Activated CD4-positive, CD25-positive, alpha-beta regulatory T cell (primary cell): Measurements from ENCODE around the gene CDK15.
"Not testable (repeated sequence)": the region's sequence is repeated elsewhere in the genome, so short reads cannot be mapped to it uniquely, and the experiment has no call there.

Source experiments
- DNase-seq, 4 experiments: peaks; one replicate each; lab custom pipeline; 2025; lab: John Stamatoyannopoulos, UW

Gene CDK15

DNA sequence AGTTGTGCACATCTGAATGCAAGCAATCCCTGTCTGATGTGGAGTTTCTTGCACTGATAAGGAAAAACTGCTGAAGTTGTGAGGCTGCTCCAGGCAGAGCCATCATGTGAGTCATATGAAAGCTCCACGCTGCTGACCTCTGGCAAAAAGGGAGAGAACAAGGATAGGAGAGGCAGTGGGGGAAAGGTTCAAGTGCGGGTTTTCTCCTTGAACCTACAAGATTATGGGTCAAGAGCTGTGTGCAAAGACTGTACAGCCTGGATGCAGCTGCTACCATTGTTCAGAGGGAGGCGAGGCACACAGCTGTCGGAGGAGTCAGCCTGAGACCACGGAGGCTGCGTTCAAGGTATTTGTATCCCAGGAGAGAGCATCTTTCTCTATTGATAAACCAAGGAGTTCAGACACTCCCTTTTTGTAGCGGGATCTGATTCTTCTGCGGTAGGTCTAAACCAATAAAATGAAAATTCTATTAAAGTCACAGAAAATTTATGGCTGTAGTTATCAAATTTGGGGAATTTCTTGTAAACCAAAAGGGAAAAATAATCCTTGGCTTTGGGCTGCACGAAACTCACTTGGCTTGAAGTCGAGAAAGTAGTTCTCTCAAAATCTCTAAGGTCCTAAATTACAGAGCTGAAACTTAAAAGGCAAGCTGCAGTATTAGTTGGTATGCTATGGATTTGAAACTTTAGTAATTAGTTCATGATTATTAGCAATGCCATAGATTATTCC, at the start of gene CDK15:
Gene CDK15 (plus strand): TSS at position 96 of the 729 bp plus-strand sequence. CDS start 128 bp downstream, at position 224.
- DNase-seq = no peak

DNA sequence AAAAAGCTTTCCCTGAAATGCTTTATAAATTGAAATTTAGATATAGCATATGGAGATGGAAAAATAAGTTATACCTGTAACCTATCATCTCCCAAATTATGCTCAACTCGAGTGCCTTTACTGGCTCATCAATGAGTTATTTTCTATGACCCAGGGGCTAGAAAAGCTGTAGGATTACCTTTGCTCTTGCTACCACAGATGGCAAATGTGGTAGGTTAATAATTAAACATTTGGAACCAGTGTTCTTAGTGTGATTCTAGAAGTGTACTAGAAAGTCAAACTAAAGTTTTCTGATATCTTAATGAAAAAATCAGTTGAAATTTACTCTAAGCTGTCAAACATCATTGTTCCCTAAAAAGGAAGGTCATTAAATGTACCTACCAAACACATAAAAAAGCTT, 48.1 kb upstream of the CDK15 start:
- no peak for DNase-seq

DNA sequence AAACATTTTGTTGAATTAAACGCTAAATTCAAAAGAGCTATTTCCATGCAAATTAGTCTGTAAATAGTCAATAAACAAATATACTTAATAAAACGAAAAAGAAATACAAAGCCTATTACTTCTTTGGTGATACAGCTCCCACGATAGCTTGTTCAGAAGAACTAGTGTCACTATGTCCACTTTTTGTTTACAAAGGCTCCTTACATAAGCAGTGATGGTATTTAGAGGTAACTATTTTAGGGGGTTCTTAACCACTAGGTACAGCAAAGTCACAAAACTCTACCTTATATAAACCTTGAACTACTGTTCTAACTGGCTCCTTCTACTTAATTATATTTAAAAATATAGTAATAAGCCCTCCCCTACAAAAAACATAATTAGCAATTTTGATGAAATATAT, 47.5 kb upstream of the CDK15 start:
- no peak for DNase-seq

DNA sequence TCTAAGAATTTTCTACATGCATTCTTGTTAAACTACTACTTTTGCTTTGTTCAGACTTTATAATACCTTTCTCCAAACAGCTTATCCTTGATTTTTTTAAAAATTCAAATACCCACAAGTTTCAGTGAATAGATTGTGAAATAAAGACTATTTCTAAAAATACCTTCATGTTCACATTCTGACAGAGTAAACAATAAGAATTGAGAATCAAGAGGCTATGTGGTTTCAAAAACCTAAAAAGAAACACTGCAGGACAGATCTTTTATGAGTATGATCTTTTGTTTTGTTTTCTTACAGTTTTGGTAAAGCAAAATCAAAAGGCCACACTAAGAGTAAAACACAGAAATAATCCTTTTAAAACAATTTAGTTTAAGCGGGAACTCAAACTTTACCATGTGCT, 46.8 kb upstream of the CDK15 start:
- no peak for DNase-seq

DNA sequence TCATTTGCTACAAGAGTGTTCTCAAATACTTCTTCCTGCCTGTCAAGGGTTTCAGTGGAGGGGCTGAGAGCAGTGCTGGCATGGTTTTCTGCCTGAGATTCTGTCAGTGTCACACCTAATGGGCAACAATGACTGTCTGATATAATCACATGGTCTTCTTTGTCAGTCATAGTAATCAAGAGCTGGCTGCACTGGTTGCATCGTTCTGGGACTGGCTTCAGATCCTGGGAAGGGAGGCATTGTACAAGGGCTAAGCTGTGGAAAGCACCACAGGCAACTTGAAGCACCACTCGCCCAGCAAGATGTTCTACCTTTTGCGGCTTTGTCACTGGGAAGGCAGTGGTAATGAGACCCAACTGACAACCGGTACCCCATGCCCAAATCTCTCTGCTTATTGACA, 45.2 kb upstream of the CDK15 start:
- no peak for DNase-seq

DNA sequence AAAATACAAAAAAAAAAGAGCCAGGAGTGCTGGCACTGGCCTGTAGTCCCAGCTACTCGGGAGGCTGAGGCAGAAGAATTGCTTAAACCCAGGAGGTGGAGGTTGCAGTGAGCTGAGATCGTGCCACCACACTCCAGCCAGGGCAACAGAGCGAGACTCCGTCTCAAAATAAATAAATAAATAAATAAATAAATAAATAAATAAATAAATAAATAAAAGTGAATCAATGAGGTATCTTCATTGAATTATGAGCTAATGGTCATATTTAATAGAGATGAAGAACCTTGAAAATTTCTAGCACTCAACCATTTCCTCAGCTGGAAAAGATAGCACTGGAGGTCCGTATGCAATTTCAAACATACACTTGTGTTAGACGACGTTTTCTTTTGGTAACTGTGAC, 41.9 kb upstream of the CDK15 start:
- DNase-seq = not testable (repeated sequence)

DNA sequence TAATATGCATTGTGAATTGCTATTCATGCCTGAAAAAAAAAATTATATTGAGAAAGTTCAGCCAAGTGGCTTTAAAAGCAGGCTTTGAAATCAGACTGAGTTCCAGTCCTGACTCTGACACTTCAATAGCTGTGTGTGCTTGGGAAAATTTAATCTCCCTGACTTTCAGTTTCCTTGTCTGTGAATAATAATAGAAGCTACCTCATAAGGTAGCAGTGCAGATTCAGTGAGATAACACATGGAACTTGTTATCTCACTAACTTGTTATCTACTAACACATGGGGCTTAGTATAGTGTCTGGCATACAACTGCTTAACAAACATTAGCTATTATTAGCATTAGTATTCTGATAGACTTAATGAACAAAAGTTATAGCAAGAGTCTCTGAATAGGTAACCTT, 40.5 kb upstream of the CDK15 start:
- no peak for DNase-seq

DNA sequence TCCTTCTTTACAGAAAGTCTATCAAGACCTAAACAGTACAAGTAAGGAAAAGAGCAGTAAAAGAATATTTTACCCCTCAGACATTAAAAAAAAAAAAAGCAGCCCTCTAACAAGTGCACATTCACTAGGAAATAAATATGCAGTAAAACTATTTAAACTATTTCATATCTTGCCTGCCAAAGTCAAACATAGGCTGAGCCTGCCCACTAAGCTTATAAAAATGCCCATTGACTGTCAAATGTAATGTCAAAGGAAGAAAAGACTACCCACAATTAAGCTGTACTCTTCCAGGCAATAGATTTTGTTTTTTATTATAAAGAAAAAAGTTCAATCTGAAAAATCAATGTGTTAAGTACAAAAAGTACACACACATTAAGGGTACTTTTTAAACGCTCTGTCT, 37.4 kb upstream of the CDK15 start:
- DNase-seq = no peak

DNA sequence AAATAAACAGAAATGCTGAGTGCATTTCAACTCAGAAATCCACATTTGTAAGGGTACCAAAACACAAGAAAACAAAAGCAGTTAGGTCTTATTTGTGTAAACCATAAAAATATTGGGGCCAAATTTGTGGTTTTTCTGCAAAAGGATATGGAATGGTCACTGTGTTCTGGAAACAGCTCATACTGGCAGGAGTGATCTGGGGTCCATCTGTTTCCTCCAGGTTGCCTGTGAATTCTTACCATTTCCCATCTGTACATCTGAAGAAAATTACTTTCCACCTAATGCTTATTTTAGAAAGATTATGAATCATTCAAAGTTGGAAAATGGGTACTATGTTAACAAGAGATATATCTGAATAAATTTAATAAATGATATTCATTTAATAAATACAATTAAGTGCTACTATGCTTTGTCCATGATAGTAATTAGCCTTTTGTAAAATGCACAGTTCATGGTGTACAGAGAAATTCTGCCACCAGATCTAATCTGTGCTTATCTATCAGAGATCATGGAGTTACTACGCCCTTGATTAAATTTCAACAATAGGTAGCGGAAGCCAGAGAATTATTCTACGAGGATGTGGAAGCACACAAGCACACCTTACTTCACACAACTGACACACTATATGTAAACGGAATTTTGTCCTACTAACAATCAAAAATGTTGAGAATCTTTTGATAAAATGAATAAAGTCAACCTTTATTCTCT, 36.5 kb upstream of the CDK15 start:
- no peak for DNase-seq

DNA sequence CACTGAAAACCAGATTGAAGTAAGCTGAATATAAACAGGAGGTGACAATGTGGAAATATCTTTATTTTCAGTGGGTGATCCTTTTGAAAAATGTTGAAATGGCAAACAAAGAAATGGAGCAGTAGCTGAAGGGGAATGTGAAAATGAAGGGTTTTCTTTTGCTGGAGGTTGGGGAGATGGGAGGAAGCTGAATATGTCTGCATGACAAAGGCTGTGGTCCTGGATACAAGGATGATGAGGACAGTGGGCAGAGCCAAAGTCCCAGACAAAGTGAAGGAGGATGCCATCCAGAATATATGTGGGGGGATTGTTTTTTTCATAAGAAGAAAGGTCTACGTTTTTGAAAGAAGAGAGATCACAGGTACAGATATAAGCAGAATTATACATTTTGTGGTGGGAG, 32.3 kb upstream of the CDK15 start:
- DNase-seq = no peak

DNA sequence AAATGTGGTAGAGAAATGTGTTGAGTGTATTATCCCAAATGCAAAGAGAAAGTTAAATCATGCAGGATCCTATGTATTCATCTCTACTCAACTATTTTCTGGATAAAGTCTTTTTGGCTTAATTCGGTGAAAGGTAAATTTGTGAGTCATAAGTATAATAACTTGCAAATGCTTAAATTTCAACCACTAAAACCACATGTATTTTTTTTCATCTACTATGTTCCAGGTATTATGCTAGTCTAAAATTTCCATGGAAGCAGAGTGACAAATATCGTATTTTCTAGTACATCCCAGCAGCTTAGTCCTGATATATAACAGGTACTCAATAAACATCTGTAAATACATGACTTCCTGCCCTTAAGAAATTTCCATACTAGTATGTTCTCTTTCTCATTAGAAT, 31.8 kb upstream of the CDK15 start:
- no peak for DNase-seq

DNA sequence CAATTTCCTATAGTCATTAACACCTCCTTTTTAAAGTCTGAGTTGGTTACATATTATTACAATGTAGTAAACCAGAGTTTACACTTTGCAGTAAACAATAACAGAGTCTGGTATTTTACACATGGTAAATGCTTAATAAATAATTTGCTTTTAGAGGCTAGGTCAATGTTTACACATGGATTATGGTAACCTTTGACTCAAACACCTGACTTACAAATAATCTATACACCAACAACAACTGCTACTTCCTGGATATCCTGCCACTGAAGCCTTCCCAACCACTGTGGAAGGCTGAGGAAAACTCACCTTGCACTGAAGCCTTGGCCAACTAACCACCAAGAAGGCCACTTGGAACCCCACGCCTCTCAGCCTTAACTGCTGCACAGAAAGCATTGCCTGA, 31.0 kb upstream of the CDK15 start:
- DNase-seq = no peak

DNA sequence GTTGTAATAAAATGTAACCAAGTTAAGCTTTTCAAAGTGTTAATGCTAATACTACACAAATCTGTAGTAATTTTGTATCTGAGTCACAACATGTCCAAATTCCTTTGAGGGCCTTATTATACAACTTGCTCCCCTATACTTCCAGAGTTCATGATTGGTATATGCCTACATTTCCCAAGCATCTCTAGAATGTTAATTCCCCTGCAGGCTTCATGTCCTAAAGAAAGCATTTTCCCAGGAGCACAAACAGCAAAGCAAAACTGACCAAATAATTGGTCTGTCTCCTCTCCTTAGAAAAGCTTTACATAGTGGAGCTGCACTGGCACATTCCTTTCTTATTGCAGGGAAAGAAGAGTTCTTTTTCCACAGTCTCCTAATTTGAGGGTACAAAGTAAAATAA, 29.3 kb upstream of the CDK15 start:
- DNase-seq = no peak

DNA sequence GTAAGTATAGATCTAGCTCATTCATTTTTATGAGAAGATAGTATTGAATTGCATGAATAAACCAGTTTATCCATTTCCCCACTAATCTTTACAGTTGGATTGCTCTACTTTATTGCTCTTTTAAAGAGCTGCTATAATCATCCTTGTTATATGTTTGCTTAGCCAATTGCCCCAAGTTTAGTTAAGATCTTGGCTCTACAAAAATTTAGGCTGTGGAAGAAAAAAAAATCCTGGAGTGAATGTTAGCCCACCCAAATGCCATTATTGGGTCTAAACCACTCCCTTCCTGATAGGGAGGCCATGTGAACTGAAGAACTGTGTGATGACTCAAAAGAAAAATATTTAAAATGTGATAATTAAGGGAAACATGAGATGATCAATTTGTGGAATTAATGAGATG, 28.5 kb upstream of the CDK15 start:
- no peak for DNase-seq

DNA sequence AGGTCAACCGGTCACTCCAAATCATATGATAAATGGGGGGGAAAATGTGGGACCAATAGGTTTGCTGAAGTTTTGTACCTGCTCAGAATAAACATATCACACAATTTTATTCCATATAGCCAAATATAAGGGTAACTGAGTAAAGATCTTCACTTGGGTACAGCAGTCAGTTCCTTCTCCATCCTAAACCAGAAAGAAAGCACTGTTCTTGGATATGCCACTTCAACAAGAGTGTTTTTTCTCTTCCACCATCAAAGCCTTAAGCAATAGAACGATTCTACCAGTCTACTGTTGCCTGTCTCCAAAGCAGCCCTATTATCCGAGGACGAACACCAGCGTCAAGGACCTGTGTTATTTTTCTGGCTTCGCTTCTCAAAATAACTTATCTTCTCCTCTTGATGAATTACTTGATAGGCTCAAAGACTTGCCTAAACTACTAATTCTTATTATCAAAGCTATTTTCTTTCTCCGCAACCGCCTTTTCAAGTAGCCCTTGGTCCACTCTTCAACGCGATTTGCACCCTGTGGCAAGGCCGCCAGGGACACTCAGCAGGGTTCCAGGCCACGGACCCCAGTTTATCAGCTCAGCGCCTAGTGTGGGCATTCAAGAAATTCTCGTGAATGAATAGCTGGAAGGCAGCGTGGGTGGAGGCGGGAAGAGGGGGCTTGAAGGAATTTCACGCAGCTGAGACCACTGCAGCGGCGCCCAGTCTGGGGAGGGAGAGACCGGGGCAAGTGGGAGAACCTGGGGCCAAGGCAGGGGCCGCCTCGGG, 26.2 kb upstream of the CDK15 start:
- DNase-seq = peak in 1 of 4 experiments; percentile 12

DNA sequence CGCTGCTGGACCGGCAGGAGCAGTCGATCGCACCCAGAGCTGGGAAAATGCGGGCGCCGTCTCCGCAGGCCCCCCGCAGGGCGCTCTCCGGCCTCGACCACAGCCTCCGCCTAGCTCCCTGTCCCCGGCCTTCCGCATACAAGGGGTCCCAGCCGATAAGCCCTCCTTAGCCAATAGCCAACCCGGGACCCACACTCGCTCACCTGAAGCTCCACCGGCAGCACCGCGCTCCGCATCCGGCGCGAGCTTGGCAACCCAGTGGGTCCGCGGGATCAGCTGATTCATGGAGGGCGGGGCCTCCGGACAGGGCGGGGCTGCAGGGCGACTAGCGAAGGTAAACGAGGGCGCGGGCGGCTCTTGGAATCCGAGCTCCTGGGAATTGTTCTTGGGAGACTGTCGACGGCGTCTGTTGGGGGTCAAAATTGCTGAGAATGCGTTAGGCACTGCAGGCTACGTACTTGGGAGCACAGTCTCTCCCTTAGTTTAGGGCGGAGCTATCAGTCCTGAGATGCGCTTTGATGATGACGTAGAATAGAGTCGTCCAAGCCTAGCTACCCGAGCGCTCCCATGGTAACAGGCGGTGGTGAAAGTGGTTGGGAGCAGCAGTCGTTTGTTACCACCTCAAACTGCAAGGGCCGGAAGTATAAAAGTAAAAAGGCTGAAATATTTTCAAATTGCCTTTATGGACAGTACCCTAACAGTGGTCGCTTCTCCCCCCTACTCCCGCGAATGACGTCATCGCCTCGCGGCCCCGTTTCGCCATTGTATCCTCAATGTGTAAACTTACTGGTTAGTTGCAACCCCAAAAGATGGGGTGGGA, 25.5 kb upstream of the CDK15 start, which contains the start of gene ALS2:
Gene ALS2 (minus strand): TSS at position 260 of the 820 bp plus-strand sequence. CDS start 12,048 bp downstream, outside the sequence.
- peak; percentile 76 to 89 (median 88) for DNase-seq

DNA sequence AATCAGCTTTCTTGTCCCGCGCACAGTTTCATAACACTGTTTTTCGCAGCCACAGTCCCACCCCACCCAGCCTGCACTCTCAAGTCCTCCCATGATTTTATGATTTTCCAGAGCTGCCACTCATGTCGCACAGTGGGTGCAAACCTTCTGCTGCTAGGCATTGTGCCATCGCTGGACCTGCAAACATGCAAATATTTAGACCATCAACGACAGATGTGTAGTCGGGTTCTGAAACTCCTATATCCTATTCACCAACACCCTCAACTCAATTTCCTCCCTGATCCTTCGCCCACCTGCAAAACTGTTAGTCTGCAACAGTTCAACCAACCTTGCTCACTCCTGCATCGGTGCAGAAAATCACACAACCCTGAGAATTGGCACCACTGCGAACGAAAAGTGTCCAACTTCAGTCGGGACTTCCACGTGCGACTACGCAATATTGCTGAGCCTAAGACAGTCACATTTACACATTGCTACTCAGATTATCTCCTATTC, 24.7 kb upstream of the CDK15 start:
- DNase-seq = no peak

DNA sequence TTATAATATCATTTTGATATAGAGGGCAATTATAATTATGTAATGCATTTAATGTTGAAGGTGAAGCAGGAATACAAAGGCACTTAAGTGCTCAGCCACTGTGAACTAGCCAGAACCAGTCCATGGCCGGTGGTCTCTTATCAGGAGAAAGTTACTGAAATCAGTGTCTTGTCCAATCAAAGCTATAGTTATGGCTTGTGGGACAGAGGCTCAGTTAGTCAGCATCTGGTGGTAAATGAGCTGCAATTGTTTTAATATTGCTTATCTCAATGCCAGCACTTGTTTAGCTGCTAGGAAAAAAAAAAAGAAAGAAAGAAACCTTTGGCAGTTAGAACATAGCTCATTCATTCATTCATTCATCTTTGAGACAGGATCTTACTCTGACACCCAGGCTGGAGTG, 21.8 kb upstream of the CDK15 start:
- DNase-seq = no peak

DNA sequence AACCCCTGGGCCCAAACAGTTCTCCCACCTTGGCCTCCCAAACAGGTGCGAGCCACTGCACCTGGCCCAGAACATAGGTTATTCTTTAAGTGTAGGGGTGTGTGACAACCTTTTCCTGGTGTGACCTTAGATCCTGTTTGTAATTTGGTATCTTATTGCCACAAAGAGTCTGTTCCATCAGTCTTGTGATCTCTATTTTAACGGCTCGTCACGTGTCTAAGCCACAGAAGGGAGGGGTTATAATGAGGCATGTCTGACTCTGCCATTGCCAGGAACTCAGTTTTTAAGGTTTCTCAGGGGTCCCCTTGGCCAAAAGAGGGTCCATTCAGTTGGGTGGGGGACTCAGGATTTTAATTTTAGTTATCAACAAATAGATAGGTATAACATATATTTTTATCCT, 21.2 kb upstream of the CDK15 start:
- no peak for DNase-seq

DNA sequence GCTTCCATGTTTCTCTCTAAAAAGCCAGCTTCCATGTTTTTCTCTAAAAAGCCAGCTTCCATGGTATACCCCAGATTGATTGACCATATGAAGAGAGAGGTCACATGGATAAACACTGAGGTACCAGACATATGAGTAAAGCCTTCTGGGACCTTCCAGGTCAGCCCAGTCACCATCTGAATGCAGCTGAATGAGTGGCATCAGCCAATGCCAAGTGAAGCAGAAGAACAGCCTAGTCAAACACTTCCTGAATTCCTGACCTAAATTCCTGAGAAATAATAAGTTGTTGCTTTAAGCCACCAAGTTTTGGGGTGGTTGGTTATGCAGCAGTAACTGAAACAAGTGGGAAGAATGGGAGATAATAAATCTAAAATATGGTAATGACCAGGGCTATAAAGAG, 19.9 kb upstream of the CDK15 start:
- no peak for DNase-seq

DNA sequence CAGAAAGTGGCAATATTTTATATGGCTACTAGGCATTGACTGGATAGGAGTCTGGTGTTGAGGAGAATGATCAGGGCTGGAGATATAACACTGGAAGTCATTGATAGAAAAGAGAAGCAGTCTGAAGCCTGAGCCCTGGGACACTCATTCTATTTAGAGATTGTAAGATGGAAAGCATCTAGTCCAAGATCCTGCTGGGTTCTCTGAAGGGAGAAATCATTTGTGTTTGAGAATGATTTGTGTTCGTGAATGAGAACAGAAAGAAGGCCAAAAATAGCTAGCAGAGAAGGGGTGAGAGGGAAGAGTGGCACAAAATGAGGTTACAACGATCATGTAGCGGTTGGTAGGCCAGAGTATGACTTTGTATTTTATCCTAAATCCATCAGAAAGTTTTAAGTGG, 18.0 kb upstream of the CDK15 start:
- no peak for DNase-seq

DNA sequence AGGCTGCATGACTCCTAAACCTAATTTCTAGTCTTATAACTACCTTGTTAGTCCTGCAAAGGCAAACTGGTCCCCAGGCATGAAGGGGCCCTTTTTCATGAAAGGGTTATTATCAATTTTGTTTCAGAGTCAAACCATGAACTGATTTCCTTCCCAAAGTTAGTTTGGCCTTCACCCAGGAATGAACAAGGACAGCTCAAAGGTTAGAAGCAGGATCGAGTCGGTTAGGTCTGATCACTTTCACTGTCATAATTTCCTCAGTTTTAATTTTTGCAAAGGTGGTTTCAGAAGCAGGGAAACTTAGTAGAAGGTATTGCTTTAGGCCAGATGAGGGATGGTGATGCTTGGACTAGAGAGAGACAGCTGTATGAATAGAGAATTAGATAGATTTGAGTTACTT, 16.9 kb upstream of the CDK15 start:
- DNase-seq = no peak
